SK-N-MC (cell line): Measurements from ENCODE around the gene HECTD4.

Source experiments
- EZH2 ChIP-seq: fragments of 200-600 bp; sonication (generic); IDR thresholded peaks from one replicate; pipeline ENCODE4 v1.6.1; 2017; ENCODE audit warnings: antibody characterized with exemption
- FOXP2 ChIP-seq: optimal IDR thresholded peaks from 2 replicates; pipeline ENCODE3; 2011; ENCODE audit warnings: mild to moderate bottlenecking, moderate library complexity; ENCODE audit not compliant: insufficient read depth; ENCODE audit errors: extremely low read length, control extremely low read depth
- POLR2AphosphoS5 ChIP-seq: IDR thresholded peaks from 2 replicates; pipeline ENCODE4 v1.6.1; 2012; ENCODE audit warnings: mild to moderate bottlenecking, low read depth, low read length, borderline replicate concordance

DNA sequence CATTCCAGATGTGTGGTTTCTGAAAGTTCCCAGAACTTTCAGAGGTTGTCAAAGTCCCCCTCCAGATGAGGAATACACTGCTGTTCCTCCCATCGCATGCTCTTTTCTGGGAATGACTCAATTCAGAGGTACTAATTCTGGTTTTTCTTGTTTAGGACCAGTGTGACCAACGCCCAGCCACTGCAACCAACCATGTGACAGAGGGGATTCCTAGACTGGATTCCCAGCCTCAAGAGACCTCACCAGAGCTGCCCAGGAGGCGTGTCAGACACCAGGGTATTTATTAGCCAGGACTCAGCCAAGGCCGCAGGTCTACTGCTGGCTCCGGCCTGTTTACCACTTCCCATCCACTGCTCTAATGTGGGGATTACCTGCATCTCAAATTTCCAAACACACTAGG is 232.6 kb downstream of the HECTD4 start:
- TF ChIP-seq POLR2AphosphoS5 (no peak), EZH2 (no peak), FOXP2 (no peak)
